Measurements from ENCODE around the gene HPS6.

HPS6 gene

DNA sequence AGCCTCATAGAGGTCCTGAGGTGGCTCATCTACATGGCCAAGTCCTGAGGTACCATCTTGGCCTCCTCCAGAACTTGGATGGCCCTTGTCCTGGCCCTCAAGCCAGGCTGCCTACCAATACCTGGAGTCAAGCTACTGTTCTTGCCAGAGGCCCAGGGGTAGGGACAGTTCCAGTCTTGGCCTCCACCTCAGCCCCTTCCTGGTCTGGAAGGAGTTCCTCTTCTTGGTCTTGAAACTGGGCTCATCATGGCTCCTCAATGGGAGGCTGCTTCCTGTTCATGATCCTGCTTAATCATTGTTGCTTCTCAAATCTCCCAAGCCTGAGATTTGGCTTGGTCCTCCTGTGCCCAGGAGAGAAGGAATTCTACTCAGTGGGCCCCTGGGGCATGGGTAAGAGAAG, 3.9 kb downstream of the HPS6 start:
- DNase-seq (ENCODE audit: low spot score) = no peak

DNA sequence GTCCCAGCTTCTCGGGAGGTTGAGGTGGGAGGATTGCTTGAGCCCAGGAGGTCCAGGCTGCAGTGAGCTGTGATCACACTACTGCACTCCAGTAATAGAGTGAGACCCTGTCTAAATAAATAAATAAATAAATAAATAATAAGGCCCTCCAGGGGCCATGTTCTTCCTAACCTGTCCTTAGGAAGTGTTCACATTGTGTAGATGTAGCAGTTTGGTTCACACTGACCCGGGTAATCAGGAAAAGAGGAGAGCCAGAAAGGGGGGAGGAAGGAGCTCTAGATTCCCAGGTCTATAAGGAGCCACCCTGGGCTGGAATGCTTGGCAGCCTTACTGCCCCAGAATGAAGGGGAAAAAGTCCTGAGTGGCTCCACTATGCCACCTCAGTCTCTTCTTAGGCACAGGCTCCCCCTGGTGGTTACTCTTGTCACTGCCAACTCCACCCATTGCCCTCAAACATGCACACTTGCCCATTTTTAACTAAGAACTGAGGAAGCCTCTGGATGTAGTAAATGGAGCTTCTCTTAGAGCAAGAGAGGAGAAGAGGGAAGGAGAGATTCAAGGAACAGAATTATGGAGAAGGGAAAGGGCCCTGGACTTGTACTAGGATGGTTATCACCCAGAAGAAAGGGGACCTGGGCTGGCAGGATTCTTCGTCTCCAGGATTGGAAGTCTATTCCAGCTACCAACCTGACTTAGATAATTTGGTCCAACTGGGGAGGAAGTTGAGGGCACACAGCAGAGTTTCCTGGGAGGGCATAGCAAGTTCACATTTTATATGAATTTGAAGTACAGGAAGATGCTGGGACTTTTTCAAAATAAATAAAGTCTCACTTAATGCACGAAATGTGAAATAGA, 7.8 kb downstream of the HPS6 start:
- DNase-seq (ENCODE audit: low spot score) = peak; percentile 79

- DNase-seq (ENCODE audit: low spot score) = no peak
Observed at GRCh38 chr10:102083541-102083940, 18.4 kb downstream of the HPS6 start.

GRCh38 chr10:102085336-102085735, 20.2 kb downstream of the HPS6 start:
- DNase-seq (ENCODE audit: low spot score) = no peak

- no peak for DNase-seq (ENCODE audit: low spot score)
Observed at GRCh38 chr10:102086196-102086595, 21.0 kb downstream of the HPS6 start.

- DNase-seq (ENCODE audit: low spot score) = no peak
Observed at GRCh38 chr10:102090772-102091171, 25.6 kb downstream of the HPS6 start.

GRCh38 chr10:102096449-102096848, 31.3 kb downstream of the HPS6 start:
- no peak for DNase-seq (ENCODE audit: low spot score)

GRCh38 chr10:102101152-102101551, 36.0 kb downstream of the HPS6 start:
- DNase-seq (ENCODE audit: low spot score) = no peak

DNA sequence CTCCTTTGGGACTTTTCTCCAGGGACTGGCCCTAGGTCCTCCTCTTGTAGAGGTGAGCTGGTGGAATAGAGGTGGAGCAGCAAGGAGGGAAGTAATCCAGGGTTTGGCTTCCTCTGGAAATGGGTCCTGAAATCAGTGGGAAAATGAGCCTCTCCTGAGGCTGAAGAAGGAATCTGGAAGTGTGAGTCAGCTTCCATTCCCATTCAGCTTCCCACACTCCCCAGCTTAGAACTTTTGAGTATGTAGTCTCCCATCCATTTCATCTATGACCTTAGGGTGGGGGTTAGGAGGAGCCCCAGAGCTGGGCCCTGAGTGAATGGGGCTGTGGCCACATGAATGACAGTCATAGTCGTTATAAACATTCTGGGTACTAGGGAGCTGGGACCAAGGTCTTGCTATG, 37.3 kb downstream of the HPS6 start:
- no peak for DNase-seq (ENCODE audit: low spot score)

DNA sequence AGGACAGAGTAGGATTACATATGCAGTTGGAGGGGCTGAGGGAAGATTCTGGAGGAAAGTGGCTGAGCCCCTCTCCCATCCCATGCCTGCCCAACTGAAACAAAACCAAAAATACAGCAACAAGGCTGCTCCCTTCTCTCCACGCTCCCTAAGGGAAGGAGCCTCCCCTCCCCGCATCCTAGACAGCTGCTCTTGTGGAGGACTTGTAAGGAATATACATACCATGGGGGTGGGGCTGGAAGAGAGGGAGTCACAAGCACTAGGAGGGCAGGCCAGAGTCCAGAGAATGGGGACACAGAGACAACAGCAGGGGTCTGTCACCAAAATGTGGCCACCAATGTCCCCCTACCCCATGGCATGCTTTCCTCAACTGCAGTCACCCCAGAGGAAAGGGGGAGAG, 41.8 kb downstream of the HPS6 start:
- no peak for DNase-seq (ENCODE audit: low spot score)

DNA sequence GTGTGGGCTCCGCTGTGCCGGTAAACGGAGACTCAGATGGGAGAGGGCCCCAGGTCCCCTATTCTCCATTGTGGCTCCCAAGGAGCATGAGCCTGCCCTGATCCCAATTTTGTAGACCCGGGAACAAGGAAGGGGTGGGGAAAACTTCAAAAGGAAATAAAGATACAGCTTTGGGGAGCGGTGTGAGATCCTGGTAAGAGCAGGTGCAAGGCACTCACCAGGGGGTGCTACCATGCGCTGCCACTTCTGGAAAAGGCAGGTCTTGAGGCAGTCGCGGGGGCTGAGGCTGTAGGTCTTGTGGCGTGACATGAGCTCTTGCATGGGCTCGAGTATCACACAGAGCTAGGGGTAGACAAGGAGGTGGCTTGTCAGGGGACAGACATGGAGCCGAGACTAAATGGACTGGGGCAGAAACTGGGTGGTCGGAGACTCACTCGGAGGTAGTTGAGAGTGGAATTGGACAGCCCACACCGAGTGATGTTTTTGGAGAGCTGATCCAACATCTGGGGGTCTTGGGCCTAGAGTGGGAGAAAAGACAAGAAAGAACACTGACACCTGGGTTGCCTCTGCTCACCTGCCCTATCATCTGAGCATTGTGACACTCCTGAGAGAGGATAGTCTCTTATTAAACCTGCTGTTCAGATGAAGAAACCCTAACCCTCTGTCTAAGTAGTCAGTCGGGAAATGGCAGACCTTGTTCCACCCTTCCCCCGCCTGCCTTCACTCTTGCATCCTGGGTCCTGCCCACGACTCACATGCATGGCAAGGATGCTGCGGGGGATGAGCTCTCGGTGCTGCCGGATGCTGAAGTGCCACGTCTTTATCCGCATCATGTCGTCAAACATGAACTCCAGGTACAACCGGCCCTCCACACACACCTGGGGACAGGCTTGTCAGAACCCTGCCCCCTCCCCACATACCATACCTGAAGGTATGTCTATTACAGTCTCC, 44.3 kb downstream of the HPS6 start:
- DNase-seq (ENCODE audit: low spot score) = no peak

DNA sequence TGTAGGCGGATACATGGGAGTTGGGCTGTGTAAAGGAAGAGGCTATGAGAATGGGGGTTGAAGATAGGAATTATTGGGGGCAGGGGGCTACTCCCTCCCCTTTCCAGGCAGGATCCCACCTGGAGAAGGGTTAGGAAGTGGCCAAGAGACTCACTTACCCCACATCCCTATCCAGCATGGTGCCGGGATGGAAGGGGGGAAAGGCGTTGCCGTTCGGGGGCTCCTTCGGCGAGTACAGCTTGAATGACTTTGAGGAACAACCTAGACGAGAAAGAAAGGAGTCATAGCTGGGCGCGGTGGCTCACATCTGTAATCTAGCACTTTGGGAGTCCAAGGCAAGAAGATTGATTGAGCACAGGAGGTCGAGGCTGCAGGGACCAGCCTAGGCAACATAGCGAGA, 46.1 kb downstream of the HPS6 start:
- no peak for DNase-seq (ENCODE audit: low spot score)

GRCh38 chr10:102112210-102112817, 47.2 kb downstream of the HPS6 start:
- no peak for DNase-seq (ENCODE audit: low spot score)

DNA sequence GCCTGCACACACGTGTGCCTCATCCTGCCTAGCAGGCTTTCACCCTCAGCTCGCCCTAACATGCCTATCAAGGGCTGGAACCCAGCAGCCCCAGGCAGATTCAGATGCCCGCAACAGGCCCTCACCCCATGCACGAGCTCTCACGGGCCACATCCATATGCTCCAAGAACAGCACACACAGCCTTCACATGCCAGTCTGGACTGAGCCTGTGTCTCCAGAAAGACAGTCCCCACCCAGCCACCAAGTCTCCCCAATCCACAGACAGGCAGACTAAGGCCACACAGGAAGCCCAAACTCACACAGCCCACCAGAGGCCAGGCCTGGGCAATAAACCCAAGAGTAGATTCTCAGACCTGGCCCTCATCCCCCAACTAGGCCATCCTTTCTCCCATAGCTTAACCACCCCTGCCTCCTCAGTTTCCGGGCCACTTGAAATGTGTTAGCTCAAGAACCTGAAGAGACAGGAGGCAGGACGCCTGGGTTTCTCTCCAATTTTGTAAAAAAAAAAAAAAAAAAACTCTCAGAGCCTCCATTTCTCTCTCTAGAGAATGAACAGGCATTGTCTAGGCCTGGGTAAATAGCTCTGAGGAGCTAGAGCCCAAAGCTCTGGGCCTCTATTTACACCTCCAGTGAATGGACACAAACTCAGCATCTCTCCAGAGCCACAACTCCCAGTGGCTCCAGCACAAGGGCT, 48.3 kb downstream of the HPS6 start:
- DNase-seq (ENCODE audit: low spot score) = no peak

- no peak for DNase-seq (ENCODE audit: low spot score)
Observed at GRCh38 chr10:102113956-102114857, 49.1 kb downstream of the HPS6 start.

DNA sequence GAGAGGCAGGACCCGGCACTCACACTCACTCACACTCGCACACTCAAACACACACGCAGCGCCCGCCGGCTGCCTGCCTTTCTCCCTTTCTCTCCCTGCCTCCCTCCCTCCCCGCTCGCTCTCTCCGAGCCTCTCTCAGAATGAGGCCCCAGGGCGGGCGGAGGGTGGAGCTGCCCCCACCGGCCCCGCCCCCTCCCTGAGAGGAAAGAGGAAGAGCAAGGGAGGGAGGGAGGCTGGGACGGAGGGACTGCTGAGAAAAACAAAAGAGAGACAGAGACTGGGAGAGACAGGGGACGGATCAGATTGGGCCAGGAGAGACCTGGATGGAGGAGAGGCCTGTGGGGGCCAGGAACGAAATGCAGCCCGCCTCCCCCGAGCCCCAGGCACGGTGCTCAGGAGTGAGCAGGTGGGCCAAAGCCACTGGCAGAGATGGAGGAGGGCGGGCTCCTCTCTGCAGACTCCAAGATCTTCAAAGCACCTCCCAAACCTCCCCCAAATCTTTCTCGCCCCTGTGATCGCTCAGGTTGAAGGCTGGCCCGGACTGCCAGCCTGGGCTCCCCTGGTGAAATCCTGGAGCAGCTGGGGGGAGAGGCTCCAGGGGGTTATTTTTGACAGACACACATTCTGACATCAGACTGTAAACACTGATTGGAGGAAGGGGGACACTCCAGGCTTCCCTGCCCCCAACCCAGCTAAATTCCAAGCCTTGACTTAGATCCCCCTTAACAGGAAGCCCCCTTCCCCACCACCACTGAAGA, 49.9 kb downstream of the HPS6 start:
- peak; percentile 81 for DNase-seq (ENCODE audit: low spot score)

DNA sequence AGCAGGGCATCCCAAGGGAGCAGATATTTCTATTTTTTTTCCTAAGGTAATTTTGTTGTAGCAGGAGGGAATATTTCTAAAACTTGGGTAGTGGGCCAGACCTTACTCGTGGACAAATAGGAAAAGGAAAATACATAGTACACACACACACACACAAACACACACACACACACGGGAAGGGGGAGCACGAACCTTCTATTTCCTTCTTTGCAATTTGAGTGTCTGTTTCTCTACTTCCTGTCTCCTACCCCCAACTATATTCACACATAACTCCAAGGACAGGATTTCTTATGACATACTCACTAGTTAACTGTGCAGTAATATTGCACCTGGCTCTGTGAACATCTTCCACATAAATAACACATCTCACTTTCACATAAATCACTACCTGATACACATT, 50.6 kb downstream of the HPS6 start:
- no peak for DNase-seq (ENCODE audit: low spot score)

GRCh38 chr10:102116656-102117055, 51.5 kb downstream of the HPS6 start:
- DNase-seq (ENCODE audit: low spot score) = no peak

Data from CD4-positive, alpha-beta T cell treated with Interleukin-6 at 100 ng/mL for 8 hours (primary cell).